ENCODE measurements around the gene PMM1.

DNA sequence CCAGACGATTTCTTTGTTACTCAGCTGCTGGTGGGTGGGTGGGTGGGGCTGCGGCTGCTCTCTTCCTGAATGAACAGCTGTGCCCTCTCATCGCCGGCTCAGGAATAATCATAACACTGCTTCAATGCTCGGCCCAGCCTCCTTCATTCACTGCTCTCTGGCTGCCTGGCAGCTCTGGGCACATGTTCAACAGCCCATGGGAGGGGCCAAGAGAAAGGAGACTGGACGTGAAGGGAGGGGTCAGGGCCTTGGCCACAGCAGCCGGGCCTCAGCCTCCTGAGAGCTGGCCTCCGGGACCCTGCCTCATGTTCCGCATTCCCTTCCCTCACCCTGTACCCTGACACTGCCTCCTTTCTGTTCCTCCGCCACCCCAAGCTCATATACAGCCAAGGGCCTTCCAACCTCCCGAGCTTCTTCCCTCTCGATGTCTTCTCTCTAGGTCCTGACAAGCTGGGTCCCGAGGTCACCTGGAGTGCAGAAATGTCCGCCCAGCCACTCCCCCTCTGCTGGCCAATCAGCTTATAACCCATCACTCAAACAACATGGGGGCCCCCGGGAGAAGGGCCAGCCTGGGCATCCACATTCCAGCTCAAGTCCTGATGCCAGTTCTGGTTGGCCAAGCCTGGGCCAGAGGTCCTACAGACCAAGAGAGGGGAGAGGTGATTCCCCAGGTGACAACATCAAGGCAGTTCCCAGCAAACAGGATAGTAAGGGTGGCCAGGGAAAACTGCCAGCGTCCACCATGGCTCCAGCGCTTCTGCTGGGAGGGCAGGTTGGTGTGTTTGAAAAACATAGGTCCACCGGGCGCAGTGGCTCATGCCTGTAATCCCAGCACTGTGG, 32.0 kb downstream of the PMM1 start:
- no peak for TF ChIP-seq CTCF (conservative IDR thresholded peaks at IDR 0.05; ENCODE audit: low read depth, low read length)
- TF ChIP-seq EZH2 (IDR thresholded peaks at IDR 0.05; ENCODE audit: borderline replicate concordance, low read depth, low read length, poor library complexity, severe bottlenecking) = no peak
